Measurements from ENCODE around the gene XXYLT1.
"Not testable (repeated sequence)": the region's sequence is repeated elsewhere in the genome, so short reads cannot be mapped to it uniquely, and the experiment has no call there.

XXYLT1 gene

GRCh38 chr3:195038161-195038560, 232.8 kb downstream of the XXYLT1 start:
- DNase-seq = no peak

- not testable (repeated sequence) for DNase-seq
Observed at GRCh38 chr3:195037586-195037985, 233.4 kb downstream of the XXYLT1 start.

- no peak for DNase-seq
Observed at GRCh38 chr3:195036974-195037373, 234.0 kb downstream of the XXYLT1 start.

- DNase-seq = no peak
Observed at GRCh38 chr3:195036574-195036973, 234.4 kb downstream of the XXYLT1 start.

GRCh38 chr3:195036203-195036505, 234.8 kb downstream of the XXYLT1 start:
- no peak for DNase-seq

GRCh38 chr3:195035345-195036202, 235.4 kb downstream of the XXYLT1 start:
- no peak for DNase-seq

GRCh38 chr3:195034541-195034940, 236.4 kb downstream of the XXYLT1 start:
- no peak for DNase-seq

DNA sequence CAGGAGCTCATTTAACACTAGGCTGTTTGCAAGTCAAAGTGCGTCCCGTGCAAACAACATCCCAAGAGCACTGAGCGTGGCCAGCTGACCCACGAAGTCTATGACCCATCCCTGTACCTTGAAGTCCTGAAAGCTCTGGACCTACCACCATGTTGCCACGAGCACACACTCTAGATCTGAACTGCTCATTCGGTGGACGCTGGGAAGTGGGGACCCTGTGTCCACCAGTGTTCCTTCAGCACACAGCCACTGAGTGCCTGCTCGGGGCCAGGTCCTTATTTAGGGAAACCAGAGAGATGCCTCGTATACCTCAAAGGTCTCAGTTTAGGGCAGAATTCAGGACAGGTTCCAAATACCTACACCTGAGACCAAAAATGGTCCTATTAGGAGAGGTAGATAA, 236.9 kb downstream of the XXYLT1 start:
- no peak for DNase-seq

DNA sequence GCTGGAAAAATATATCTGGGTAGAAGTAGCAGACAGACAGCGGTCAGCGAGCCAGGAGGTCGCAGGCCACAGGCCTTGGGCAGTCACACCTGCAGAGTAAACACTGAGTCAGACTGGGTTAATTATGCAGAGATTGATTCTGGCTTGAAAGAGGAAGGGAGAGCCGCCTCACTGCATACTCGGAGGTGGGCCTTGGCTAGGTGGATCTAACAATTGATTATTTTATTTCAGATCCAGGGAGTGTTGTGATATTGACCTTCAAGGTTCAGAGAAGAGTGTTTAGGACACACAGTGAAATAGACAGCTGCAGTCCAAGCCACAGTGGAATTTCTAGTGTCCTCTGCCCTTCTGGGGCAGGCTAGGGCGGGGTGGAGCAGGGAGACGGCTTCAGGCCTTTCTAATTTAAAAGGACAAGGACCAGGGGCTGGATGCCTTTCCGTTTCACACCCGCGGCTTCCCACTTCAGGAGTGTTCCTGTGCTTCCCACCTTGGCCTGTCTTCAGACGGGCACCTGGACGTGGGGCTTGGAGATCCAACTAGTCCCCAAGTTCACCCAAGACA, 237.3 kb downstream of the XXYLT1 start:
- no peak for DNase-seq

GRCh38 chr3:195032955-195033354, 238.0 kb downstream of the XXYLT1 start:
- DNase-seq = no peak

DNA sequence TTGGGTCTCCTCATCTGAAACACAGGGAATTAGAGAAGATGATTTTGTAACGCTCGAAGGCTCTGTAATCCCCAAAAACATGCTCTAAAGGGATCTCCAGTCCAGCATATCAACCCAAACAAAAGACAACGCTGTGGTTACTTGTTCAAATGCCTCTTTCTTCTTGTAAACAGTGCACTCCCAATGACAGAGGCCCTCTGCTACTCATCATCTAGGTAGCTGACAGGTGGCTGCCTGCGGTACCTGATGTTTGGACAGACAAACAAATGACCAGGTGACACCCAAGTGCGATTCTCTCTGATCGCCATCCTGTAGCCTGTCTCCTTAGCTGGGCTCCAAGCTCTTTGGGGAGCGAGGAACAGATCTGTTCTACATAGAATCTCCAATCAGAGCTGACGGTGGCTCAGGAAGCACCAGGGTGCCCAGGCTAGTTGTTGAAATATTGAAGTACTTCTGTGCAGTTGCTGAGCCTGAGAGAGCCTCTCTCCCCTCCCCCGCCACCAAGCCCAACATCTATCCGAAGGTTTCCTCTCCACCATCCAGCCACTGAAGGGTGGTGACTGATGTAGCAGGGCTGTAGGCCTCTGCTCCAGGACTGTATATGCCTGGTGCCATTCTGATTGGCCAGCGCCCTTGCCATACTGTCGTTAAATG, 238.7 kb downstream of the XXYLT1 start:
- no peak for DNase-seq

GRCh38 chr3:195031574-195032003, 239.4 kb downstream of the XXYLT1 start:
- DNase-seq = no peak

DNA sequence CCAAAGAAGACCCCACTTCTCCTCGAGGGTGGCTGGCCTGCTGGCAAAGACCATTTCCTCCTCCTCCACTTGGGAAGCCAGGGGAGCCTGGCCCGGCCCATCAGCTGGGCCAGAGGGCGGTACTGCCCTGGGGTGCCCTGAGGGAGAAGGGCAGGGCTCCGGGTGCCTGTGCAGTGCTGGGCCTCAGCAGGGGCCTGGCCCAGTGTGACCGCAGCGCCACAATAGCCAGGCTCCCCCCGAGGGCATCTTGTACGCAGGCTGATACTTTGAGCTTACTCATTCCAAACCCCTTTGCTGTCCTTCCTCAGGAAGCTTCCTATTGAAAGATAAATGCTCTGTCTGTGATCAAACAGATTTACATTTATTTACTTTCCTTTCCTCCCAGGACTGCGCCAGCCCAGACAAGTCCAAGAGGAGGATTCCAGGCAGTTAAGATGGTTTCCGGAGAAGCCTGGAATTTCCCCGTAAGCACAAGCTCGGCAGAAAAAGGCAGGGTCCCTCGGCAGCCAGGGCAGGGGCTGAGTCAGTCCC, 240.1 kb downstream of the XXYLT1 start:
- no peak for DNase-seq

- no peak for DNase-seq
Observed at GRCh38 chr3:195028877-195029606, 241.9 kb downstream of the XXYLT1 start.

GRCh38 chr3:195025884-195026200, 245.1 kb downstream of the XXYLT1 start:
- DNase-seq = no peak

DNA sequence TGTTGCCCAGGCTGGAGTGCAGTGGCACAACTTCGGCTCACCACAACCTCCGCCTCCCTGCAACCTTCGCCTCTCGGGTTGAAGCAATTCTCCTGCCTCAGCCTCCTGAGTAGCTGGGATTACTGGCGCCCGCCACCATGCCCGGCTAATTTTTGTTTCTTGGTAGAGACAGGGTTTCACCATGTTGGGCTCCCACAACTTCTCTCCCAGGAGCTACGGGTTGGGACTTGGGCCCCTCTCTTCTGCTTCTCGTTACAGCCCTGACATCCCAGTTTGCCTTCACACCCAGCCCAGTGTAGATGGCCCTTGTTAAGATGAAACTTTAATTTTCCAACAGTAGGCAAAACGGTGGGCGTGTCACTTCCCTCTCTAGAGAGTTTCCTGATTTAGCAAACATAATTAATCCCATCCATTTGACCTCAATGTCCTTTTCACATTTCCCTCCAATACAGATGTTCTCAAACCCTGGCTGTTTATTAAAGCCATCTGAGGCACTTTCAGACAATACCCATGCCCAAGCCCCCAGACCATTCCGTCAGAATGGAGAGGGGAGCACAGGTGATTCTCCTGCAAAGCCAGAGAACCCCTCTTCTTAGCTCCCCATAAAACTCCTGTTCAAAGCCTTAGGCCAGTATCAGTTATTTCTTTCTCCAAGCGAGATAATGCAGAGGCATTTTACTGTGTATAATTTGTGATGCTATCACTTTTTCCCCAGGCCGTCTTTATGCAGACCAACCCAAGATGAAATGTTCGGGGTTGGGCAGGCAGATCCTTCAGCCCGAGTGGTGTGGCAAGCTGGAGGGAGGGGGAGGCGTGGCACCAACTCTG, 245.7 kb downstream of the XXYLT1 start:
- no peak for DNase-seq

GRCh38 chr3:195023989-195024388, 247.0 kb downstream of the XXYLT1 start:
- DNase-seq = no peak

DNA sequence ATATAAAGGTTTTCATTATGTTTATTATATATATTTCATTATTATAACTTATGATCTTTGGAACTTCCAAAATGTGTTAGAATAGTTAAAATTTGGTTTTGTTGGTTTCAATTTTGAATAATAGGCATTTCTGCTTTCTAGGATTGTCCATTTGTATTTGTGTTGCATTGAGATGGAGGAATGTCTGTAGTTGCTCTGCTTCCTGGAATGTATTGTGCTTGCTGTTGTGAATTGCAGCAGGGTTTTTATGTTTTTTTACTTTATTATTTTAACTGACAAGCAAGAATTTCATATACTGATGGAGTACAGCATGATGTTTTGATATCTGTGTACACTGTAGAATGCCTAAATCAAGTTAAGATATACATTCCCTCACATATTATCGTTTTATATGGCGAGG, 247.4 kb downstream of the XXYLT1 start:
- no peak for DNase-seq

GRCh38 chr3:195021692-195022091, 249.3 kb downstream of the XXYLT1 start:
- DNase-seq = no peak

- no peak for DNase-seq
Observed at GRCh38 chr3:195020921-195021320, 250.0 kb downstream of the XXYLT1 start.

DNA sequence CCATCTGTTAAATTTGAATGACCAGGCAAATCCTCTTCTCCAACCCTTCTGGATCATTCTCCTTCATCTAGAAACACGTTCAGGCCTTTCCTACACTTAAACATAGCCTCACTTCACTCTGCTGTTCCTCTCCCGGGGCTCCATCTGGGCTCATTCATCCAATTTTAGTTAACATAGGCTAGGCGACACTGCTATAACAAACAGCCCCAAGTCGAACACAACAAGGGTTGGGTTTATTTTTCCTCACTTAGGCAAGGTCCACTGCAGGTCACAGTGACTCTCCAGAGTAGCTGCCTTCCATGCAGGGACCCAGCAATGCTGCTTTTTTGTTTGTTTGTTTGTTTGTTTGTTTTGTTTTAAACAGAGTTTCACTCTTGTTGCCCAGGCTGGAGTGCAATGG, 250.8 kb downstream of the XXYLT1 start:
- DNase-seq = no peak

- no peak for DNase-seq
Observed at GRCh38 chr3:195019335-195019734, 251.6 kb downstream of the XXYLT1 start.

Data from activated CD4-positive, alpha-beta T cell treated with anti-CD3 and anti-CD28 coated beads, Interleukin-2, amount 50 U/mL, for 4 hours (primary cell).